Activated CD4-positive, alpha-beta T cell treated with anti-CD3 and anti-CD28 coated beads for 24 hours (primary cell): ENCODE data around the gene AGBL1.

ENCODE experiments used
- DNase-seq, 2 donors: peaks; one replicate each; pipeline ENCODE4 v3.0.0-alpha.2; 2020; ENCODE audit warnings: low read depth in 2 of 2

AGBL1 gene

GRCh38 chr15:86079508-86080266 is at the start of gene AGBL1:
Gene AGBL1, plus strand, starts transcription at chr15:86079871.
- no peak for DNase-seq

GRCh38 chr15:86034904-86035303 is 44.8 kb upstream of the AGBL1 start:
- no peak for DNase-seq

- DNase-seq, result no peak
Measured at GRCh38 chr15:86036243-86036642, 43.4 kb upstream of the AGBL1 start.

GRCh38 chr15:86038491-86038890 is 41.2 kb upstream of the AGBL1 start:
- no peak for DNase-seq

GRCh38 chr15:86040356-86041033 is 39.2 kb upstream of the AGBL1 start:
- no peak for DNase-seq

GRCh38 chr15:86041399-86041798 is 38.3 kb upstream of the AGBL1 start:
- DNase-seq, result no peak

- no peak for DNase-seq
Measured at GRCh38 chr15:86042226-86042625, 37.4 kb upstream of the AGBL1 start.

GRCh38 chr15:86044981-86045380 is 34.7 kb upstream of the AGBL1 start:
- no peak for DNase-seq

- DNase-seq, result no peak
Measured at GRCh38 chr15:86054338-86054737, 25.3 kb upstream of the AGBL1 start.

- no peak for DNase-seq
Measured at GRCh38 chr15:86055688-86056087, 24.0 kb upstream of the AGBL1 start.

- DNase-seq, result no peak
Measured at GRCh38 chr15:86059851-86060250, 19.8 kb upstream of the AGBL1 start.

GRCh38 chr15:86060674-86061073 is 19.0 kb upstream of the AGBL1 start:
- no peak for DNase-seq

- DNase-seq, result no peak
Measured at GRCh38 chr15:86061581-86061980, 18.1 kb upstream of the AGBL1 start.

GRCh38 chr15:86062646-86063243 is 16.9 kb upstream of the AGBL1 start:
- DNase-seq, result no peak

- no peak for DNase-seq
Measured at GRCh38 chr15:86063356-86064095, 16.1 kb upstream of the AGBL1 start.

- DNase-seq, result no peak
Measured at GRCh38 chr15:86064326-86064725, 15.3 kb upstream of the AGBL1 start.

GRCh38 chr15:86066174-86066834 is 13.4 kb upstream of the AGBL1 start:
- DNase-seq, result no peak

GRCh38 chr15:86073281-86073680 is 6.4 kb upstream of the AGBL1 start:
- DNase-seq, result no peak

GRCh38 chr15:86076468-86076867 is 3.2 kb upstream of the AGBL1 start:
- no peak for DNase-seq

- no peak for DNase-seq
Measured at GRCh38 chr15:86077070-86077469, 2.6 kb upstream of the AGBL1 start.

GRCh38 chr15:86080302-86080701 is 631 bp downstream of the AGBL1 start:
- DNase-seq, result no peak
